GM19239 (cell line): Measurements from ENCODE around the gene LLGL2.

Experiments
- DNase-seq: peaks from one replicate; pipeline ENCODE4 v3.0.0; 2011; ENCODE audit warnings: low spot score; ENCODE audit not compliant: insufficient read length
- FAIRE-seq: peaks from 2 replicates; lab custom pipeline; 2011; peaks lifted over from hg19 to GRCh38; lab: Jason Lieb, UNC

LLGL2 gene

DNA sequence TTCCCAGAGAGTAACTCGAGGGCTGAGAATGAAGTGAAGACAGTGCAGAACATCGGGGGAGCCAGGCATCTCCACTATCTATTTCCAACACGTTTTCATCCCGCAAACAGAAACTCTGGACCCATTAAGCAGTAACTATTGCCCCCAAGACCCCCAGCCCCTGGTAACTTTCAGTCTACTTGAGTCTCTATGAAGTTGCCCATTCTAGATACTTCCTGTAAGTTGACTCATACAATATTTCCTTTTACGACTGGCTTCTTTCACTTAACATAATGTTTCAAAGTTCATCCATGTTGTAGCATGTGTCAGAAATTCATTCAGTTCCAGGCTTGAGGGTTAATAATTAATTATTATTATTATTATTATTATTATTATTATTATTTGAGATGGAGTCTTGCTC lies 81.6 kb downstream of the LLGL2 start:
- FAIRE-seq = no peak
- DNase-seq = no peak

DNA sequence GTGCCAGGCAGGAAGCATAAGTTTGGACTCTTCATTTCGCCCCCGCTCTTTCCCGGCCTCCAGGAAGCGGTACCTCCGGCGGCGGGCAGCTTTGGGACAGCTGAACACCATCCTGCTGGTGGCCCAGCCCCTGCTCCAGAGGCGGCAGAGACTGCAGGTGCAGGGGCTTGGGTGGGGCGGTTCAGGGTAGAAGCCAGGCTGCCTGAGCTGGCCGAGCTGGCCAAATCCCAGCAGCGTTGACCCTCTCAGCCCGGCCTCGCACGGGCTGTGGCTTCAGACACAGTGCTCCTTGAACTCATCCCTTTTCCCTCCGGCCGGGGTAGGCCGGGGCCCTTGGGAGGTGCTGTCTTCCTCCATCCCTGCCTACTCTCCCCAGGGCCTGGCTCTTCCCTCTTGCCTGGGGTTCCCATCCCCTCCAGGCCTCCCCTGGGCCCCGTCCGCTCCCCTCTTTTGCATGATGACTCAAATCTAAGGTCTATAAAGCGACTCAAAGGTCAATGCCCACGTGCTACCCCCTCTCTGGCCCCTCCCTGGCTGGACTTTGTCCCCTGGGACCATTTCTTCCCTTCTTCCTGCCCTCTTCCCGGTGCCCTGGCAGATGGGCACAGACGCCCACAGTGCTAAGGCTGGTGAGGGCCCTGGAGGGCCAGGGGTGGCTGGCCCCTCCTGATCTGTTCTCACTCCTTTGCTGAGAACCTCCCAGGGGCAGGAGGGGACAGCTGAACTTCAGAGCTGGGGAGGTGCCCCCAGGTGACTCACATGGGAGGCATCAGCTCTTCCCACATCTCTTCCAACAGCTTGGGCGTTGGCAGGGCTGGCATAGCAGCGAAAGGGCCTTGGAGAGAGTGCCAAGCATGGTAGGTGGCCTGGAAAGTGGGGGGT lies 84.8 kb downstream of the LLGL2 start:
- no peak for DNase-seq
- no peak for FAIRE-seq

DNA sequence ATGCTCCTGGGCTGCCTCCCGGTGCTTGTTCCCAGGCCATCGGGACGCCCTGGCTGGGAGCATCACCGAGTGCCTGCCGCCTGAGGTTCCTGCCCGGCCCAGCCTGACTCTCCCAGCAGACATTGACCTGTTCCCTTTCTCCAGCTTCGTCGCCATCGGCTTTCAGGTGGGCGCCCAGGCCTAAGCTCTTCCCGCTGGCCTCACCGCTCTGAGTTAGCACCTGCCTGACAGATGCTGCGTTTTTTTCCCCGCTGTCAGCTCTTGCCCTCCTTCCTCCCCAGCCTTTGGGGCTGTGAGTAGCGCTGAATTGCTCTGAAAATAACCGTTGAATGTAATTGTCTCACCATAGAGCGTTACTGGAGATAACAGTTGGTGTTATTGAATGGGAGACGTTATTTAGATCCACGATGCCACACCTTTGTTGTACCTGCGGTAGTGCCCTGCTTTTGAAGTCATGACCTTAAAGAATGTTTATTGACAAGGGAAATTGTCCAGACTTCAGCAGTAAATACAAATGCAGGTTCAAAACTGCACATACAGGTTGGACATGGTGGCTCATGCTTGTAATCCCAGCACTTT lies 86.4 kb downstream of the LLGL2 start:
- DNase-seq (no peak), FAIRE-seq (no peak)

DNA sequence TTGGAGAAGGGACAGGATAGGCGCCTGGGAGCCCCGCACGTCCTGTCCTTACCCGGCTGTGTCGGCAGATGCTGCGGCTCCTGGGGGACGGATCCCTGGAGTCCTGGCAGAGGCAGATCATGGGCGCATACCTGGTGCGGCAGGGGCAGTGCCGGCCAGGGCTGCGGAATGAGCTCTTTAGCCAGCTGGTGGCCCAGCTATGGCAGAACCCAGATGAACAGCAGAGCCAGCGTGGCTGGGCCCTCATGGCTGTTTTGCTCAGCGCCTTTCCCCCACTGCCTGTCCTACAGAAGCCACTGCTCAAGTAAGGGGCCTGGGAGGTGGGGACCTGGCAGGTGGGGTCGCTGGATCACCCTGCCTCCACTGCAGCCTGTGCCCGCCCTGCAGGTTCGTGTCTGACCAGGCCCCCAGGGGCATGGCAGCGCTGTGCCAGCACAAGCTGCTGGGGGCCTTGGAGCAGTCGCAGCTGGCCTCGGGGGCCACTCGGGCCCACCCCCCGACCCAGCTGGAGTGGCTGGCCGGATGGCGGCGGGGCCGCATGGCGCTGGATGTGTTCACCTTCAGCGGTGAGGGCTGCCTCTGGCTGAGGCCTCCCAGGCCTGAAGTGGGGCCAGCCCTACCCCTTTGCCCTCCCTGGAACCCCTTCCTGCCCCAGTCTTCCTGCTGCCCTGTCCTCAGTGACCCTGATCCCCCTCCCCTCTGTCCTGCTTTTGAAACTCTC lies 87.6 kb downstream of the LLGL2 start:
- DNase-seq (no peak), FAIRE-seq (no peak)

DNA sequence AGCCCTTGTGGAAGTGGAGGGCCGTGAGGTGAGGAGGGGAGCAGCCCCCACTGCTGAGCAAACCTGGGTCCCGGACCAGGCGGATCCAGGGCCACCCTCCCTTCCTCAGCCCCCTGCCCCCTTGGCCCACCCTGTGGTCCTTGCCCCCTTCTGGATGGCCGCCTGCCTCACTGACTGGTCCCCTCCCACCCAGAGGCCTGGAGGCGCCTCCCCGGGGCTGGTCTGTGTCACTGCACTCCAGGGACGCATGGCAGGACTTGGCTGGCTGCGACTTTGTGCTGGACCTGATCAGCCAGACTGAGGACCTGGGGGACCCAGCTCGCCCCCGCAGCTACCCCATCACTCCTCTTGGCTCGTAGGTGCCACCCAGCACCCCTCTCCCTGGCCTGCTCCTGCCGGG lies 88.5 kb downstream of the LLGL2 start:
- DNase-seq = no peak
- FAIRE-seq = no peak

DNA sequence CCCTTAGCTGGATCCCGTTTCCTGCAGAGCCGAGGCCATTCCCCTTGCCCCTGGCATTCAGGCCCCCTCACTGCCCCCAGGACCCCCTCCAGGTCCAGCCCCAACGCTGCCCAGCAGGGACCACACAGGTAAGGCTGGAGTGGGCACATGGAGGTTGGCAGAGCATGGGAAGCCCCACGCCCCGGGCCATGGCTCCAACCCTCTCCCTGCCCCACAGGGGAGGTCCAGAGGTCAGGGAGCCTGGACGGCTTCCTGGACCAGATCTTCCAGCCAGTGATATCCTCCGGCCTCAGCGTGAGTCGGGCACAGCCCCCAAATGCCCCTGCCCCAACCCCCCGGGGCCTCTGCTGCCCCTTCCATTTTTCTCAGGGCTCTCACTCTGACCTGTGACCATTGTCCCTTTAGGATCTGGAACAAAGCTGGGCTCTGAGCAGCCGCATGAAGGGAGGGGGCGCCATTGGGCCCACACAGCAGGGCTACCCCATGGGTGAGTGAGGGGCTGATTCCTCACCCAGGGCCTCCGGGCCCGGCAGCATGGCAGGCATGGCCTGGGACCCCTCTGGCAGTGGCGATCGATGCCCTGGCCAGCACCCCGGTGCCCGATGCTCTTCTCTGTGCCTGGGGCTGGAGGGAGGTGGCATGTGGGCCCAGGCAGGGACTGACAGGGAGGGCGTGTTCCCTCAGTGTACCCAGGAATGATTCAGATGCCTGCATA lies 89.2 kb downstream of the LLGL2 start:
- no peak for FAIRE-seq

DNA sequence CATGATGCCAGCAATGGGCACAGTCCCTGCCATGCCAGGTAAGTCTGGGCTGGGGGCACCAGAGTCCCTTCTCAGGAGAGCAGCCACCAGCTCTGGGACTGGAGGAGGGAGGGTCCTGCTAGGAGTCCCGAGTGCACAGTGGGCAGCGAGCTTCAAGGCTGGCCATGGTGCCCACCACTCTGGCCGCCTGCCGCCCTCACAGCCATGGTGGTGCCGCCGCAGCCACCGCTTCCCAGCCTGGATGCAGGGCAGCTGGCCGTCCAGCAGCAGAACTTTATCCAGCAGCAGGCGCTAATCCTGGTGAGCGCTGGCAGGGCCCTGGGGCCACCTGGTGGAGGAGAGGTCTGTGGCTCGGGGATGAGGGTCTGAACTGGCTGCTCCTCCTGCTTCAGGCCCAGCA lies 89.8 kb downstream of the LLGL2 start:
- no peak for DNase-seq
- FAIRE-seq = no peak

More for the DNA sequence above, 89.2 kb downstream of the LLGL2 start:
- DNase-seq = no peak

DNA sequence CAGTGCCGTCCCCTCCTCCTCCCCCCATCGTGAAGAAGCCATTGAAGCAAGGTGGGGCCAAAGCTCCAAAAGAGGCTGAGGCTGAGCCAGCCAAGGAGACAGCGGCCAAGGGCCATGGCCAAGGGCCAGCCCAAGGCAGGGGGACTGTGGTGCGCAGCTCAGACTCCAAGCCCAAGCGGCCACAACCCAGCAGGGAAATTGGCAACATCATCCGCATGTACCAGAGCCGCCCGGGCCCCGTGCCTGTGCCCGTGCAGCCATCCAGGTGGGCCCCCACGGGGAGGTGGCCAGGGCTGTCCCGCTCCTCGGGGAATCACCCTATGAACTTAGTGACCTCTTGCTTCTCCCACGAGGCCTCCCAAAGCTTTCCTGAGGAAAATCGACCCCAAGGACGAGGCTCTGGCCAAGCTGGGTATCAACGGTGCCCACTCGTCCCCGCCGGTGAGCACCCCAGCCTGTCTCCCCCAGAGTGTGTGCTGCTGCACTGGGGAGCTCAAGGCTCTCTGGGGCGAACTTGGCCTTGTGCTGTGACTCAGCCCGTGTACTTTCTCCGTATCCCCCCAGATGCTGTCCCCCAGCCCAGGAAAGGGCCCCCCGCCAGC lies 91.1 kb downstream of the LLGL2 start:
- FAIRE-seq (no peak), DNase-seq (no peak)

DNA sequence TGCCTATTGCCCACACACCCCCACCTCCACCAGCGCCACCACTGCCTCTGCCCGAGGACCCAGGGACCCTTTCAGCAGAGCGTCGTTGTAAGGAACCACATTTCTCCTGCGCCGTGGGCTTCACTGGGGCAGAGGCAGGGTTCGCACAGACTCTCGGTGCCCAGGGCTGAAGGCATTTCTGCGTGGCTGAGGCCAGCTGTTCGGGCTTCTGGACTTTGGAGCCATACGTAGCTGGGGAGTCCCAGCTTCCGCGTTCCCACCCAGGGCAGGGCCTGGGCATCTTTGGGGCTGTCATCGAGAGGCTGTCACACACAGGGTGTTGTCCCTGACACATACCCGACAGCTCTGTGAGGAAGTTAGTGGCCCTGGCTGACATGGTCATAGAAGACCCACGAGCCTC lies 91.7 kb downstream of the LLGL2 start:
- FAIRE-seq (no peak), DNase-seq (no peak)

DNA sequence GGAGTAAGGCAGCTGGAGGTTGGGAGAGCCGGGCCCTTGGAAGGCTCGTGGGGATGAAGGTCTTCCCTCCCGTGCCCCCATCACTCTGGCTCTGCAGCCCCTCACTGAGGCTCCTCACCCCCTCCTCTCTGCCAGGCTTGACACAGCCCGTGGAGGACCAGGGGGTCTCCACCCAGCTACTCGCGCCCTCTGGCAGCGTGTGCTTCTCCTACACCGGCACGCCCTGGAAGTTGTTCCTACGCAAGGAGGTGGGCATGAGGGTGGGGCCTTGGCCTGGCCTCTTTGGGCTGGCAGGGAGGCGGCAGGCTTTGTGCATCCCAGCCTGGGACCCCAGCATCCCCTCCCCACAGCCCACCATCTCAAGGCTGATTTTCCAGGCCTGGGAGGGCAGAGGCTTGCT lies 92.2 kb downstream of the LLGL2 start:
- FAIRE-seq (no peak), DNase-seq (no peak)

DNA sequence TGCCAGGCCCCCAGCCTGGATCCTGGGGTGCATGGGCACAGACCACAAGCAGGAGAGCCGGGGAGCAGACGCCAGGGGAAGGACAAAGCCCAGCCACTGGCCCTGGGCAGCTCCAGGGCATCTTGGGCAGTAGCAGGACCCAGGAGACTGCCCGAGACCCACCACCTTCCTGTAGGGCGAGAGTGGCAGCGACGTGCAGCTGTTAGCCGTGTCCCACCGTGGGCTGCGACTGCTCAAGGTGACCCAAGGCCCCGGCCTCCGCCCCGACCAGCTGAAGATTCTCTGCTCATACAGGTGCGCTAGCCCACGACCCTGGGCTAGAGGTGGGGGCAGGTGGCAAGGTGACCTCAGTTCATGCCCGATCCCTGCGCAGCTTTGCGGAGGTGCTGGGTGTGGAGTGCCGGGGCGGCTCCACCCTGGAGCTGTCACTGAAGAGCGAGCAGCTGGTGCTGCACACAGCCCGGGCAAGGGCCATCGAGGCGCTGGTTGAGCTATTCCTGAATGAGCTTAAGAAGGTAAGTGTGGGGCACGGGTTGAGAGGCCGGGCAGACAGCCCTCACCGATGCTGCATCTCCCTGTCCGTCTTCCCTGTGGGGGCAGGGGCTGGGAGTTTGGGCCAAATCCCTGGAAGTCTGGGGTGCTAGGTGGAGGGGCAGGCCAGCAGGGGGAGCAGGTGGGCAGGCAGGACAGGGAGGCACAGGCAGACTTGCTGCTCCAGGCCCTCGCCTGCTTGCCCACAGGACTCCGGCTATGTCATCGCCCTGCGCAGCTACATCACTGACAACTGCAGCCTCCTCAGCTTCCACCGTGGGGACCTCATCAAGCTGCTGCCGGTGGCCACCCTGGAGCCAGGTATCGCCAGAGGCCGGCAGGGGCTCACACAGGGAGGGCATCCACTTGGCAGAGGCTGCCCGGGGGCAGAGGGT lies 94.3 kb downstream of the LLGL2 start:
- no peak for FAIRE-seq

DNA sequence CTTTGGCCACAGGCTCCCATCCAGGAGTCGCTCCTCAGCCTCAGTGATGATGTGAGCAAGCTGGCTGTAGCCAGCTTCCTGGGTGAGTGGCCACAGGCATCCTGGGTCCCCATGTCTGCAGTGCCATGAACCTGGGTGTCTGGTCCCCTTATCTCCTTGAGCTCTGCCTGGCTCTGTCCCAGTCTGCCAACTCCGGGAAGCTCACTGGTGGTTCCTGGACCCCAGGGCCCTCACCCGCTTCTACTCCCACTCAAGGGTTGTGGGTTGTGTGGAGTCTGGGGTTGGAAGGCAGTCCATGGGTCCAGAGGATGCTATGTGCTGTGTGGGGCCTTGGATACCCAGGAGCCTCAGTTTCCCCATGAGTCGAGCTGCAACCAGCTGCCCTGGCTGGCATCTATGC lies 96.0 kb downstream of the LLGL2 start:
- no peak for DNase-seq
- FAIRE-seq = no peak

More for the DNA sequence above, 94.3 kb downstream of the LLGL2 start:
- no peak for DNase-seq

DNA sequence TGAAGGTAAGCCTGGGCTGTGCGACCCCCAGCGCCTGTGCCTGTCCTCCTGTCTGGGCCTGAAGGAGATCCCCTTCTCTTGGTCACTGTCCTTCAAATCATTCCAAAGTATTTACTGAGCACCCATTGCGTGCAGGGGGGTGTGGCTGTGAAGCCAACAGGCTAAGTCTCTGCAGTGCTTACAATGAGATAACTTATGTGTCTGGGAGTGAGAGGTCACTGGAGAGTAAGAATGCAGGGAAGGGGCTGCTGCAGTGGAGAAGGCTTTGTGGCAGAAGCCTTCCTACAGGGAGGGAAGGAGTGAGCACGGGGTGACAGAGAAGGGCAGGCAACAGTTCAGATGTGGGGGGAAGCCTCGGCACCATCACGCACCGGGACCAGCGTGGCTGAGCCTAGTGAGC lies 96.6 kb downstream of the LLGL2 start:
- DNase-seq = no peak

DNA sequence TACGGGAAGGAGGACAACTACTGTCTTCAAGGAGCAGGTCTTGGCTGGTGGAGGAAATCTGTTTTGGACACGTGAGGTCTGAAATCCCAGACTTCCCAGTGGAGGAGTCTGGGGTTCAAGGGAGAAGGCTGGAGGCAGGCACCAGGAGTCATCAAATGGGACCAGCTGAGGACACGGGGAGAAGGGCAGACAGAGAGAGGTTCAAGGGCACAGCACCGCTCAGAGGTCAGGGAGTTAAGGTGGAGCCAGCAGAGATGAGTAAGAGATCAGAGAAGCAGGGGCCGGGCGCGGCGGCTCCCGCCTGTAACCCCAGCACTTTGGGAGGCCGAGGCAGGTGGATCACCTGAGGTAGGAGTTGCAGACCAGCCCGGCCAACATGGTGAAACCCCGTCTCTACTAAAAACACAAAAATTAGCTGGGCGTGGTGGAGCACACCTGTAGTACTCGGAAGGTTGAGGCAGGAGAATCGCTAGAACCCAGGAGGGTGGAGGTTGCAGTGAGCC lies 97.3 kb downstream of the LLGL2 start:
- no peak for FAIRE-seq
- no peak for DNase-seq

More for the DNA sequence above, 96.6 kb downstream of the LLGL2 start:
- no peak for FAIRE-seq

DNA sequence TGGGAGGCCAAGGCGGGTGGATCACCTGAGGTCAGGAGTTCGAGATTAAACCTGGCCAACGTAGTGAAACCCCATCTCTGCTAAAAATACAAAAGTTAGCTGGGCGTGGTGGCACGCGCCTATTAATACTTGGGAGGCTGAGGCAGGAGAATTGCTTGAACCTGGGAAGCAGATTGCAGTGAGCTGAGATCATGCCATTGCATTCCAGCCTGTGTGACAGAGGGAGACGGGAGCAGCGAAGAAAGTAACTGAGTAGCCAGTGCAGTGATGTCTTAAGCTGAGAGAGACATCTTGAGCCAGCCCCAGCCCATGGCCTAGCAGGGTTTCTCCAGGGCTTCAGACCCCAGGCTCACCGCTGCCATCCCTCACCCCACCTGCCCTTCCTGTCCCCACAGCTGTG lies 97.9 kb downstream of the LLGL2 start:
- FAIRE-seq = no peak

DNA sequence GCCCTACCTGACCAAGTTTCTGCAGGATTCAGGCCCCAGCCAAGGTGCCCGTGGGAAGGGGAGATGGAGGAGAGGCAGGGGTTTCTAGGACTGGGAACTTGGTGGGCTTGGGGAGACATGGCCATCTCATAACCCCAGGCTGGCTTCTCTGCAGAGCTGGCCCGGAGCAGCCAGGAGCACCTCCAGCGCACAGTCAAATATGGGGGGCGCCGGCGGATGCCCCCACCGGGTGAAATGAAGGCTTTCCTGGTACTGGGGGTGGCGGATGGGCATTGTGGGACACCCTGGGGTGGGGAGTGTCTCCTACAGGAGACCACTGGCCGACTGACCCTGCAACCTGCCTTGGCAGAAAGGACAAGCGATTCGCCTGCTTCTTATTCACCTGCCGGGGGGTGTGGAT lies 98.5 kb downstream of the LLGL2 start:
- DNase-seq (no peak), FAIRE-seq (no peak)

More for the DNA sequence above, 97.9 kb downstream of the LLGL2 start:
- no peak for DNase-seq
